Fibroblast of the aortic adventitia (primary cell): ENCODE measurements around the gene CCR6. TPM values are rescaled to one million over a fixed set of nuclear protein-coding genes. Genes with fewer than 3 reads are reported as not detected.

Experiments used
- DNase-seq: peaks from one replicate; pipeline ENCODE4 v3.0.0-alpha.2; 2010; ENCODE audit warnings: low read depth
- H3K4me3 ChIP-seq: 2 replicates; pipeline ENCODE4 v1.5.1; 2011; ENCODE audit warnings: low read depth, mild to moderate bottlenecking, control low read depth, low read length, moderate library complexity
- total RNA-seq: library from RNA; depleted of rRNA; stranded (reverse); fragments of >200 nt; gene quantifications from 2 replicates; pipeline ENCODE4 v1.2.3, GENCODE V29; 2012; ENCODE audit warnings: low replicate concordance
- TF ChIP-seq, protein P1 (sequence below): IDR thresholded peaks from 2 replicates; pipeline ENCODE4 v1.5.1; 2011; ENCODE audit warnings: mild to moderate bottlenecking, low read length, control low read depth, inconsistent platforms; ENCODE audit not compliant: insufficient read depth

The CCR6 gene
- total RNA-seq, 1 donor = not detected

DNA sequence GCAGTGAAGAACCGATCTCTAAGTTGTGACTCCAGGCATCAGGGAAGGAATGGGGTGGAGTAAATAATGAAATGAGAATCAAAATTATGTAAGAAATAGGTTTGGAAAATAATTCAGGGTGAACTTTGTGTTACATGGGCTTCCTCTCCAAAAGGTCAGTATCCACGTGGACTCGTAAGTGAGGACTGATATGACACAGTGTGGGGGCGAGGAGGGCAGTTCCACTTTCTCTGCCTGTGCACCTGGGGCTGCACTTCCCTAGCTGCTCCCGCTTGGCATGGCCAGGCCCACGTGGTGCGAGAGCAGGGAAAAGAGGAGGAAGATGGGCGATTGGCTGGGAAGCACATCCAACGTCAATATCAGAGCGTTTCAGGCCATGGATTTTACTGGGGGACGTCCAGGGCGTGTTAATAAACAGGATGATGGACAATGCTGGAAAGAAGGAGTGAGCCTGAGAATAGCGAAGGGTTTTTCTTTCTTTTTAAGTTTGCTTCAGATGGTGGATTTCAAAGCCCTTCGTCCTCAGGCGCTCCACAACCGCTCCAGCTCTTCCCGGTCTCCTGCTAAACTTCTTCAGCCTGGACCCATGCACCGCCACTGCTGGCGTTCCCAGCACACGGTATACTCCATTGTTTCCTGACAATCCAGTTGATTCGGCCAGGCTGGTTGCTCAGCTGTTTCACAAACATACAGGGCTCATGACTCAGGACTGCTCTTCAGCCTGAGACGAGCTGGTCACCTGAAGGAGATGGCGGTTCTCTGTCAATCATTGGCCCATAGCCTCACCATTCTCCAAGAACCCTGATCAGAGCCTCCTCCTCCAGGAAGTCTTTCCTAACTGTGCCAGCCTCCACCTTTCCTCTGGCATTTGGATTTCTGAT lies 11.8 kb downstream of the CCR6 start:
- DNase-seq = no peak
- TF ChIP-seq, protein P1, sequence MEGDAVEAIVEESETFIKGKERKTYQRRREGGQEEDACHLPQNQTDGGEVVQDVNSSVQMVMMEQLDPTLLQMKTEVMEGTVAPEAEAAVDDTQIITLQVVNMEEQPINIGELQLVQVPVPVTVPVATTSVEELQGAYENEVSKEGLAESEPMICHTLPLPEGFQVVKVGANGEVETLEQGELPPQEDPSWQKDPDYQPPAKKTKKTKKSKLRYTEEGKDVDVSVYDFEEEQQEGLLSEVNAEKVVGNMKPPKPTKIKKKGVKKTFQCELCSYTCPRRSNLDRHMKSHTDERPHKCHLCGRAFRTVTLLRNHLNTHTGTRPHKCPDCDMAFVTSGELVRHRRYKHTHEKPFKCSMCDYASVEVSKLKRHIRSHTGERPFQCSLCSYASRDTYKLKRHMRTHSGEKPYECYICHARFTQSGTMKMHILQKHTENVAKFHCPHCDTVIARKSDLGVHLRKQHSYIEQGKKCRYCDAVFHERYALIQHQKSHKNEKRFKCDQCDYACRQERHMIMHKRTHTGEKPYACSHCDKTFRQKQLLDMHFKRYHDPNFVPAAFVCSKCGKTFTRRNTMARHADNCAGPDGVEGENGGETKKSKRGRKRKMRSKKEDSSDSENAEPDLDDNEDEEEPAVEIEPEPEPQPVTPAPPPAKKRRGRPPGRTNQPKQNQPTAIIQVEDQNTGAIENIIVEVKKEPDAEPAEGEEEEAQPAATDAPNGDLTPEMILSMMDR = no peak
- H3K4me3 ChIP-seq = no peak overlapping the region

DNA sequence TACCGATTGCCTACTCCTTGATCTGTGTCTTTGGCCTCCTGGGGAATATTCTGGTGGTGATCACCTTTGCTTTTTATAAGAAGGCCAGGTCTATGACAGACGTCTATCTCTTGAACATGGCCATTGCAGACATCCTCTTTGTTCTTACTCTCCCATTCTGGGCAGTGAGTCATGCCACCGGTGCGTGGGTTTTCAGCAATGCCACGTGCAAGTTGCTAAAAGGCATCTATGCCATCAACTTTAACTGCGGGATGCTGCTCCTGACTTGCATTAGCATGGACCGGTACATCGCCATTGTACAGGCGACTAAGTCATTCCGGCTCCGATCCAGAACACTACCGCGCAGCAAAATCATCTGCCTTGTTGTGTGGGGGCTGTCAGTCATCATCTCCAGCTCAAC lies 13.5 kb downstream of the CCR6 start:
- H3K4me3 ChIP-seq = no peak overlapping the region
- DNase-seq = no peak
- TF ChIP-seq, protein P1 = no peak

DNA sequence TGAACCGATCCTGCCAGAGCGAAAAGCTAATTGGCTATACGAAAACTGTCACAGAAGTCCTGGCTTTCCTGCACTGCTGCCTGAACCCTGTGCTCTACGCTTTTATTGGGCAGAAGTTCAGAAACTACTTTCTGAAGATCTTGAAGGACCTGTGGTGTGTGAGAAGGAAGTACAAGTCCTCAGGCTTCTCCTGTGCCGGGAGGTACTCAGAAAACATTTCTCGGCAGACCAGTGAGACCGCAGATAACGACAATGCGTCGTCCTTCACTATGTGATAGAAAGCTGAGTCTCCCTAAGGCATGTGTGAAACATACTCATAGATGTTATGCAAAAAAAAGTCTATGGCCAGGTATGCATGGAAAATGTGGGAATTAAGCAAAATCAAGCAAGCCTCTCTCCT lies 14.2 kb downstream of the CCR6 start:
- no peak overlapping the region for H3K4me3 ChIP-seq
- TF ChIP-seq, protein P1 = no peak
- DNase-seq = no peak

DNA sequence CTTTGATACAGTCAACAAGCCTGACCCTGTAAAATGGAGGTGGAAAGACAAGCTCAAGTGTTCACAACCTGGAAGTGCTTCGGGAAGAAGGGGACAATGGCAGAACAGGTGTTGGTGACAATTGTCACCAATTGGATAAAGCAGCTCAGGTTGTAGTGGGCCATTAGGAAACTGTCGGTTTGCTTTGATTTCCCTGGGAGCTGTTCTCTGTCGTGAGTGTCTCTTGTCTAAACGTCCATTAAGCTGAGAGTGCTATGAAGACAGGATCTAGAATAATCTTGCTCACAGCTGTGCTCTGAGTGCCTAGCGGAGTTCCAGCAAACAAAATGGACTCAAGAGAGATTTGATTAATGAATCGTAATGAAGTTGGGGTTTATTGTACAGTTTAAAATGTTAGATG lies 15.0 kb downstream of the CCR6 start:
- DNase-seq = no peak
- H3K4me3 ChIP-seq = no peak overlapping the region
- TF ChIP-seq, protein P1 = no peak

DNA sequence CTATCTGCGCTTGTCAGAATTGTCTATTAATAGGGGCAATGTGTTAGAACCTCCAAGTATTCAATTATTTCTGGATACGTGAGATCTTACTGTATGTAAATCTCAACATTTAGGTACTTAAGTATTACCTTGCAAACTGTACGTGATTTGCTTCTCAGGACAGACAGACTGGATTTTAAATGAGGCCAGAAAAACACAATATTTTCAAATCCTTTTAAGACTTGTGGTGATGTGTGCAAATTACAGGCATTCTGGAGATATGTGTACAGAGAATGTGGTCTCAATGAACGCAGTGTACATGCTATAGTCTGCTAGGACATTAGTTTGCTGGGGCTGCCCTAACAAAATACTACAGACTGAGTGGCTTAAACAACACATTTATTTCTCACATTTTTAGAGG lies 16.9 kb downstream of the CCR6 start:
- no peak overlapping the region for H3K4me3 ChIP-seq
- DNase-seq = no peak
- TF ChIP-seq, protein P1 = no peak

DNA sequence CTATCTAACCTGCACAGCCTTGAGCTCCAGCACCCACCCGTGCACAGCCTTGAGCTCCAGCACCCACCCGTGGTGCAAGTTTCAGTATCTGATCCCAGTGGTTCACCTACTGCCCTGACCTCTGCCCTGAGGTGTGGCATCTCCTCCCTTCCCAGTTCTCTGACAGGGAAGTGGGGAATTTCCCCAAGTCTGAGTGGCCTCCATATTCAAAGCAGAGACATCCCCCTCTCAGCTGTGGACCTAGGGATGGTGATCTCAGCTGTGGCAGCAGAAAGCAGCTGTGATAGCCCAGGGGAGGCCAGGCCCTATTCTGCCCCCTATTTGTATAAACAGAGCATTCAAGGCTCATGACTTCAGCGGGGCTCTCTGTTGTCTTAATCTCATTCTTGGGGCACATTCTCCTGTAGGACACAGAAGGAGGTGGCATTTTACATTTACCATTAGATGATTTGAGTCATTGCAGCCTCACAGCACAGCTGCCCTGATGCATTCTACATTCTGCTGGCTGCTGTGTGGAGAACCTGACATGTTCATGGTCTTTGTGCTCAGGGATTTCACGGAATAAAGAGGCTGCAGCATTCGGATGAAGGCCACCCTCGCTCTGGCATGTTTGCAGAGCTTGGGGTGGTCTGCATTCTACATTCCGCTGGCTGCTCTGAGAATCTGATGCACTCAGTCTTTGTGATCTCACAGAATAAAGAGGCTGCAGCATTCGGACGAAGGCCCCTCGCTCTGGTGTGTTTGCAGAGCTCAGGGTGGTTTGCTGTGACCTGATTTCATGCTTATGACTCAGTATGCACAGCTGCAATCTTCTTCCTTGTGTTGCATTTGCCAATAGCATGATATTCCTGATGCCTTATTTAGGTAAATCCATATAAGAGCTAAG lies 17.9 kb downstream of the CCR6 start:
- no peak overlapping the region for H3K4me3 ChIP-seq
- TF ChIP-seq, protein P1 = no peak
- no peak for DNase-seq
